CD4-positive, alpha-beta T cell treated with Interleukin-4 for 1 hour (primary cell): ENCODE results near the gene CAMKV.
"Not testable (repeated sequence)": the region's sequence is repeated elsewhere in the genome, so short reads cannot be mapped to it uniquely, and the experiment has no call there.

Experiments used
- DNase-seq, 2 donors: peaks; one replicate each; pipeline ENCODE4 v3.0.0-alpha.2; 2020 to 2022

Gene CAMKV

DNA sequence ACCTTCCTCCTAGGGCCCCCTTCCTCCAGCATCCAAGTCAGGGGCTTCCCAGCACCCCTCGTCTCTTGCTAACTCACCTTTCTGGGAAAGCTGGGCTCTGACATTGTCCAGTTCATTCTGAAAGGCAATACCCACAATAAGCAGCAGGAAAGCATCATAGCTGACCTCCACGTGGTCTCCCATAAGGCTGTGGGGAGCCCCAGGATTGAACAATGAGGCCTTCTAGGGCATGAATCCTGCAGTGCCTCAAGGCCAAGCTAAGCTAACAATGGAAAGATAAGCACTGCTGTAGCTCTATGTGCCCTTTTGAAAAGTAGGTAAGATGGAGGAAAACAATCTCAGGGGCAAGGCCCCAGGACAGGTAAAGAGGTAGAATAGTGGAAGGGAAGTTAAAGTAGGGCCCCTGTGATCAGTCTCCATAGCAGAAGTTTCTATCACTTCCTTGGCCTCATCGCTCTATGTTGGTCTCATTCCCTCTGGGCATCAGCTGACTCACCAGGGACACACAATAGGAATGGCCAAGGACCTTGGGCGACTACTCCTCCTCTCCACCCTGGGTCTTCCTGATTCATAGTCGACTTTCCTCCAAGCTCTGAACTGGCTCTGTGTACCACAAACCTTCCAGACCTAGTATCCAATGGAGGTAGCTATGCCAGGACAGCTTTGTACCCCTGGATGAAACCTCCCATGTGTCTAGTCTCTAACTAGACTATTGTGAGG is 25.1 kb downstream of the CAMKV start:
- DNase-seq, result no peak

DNA sequence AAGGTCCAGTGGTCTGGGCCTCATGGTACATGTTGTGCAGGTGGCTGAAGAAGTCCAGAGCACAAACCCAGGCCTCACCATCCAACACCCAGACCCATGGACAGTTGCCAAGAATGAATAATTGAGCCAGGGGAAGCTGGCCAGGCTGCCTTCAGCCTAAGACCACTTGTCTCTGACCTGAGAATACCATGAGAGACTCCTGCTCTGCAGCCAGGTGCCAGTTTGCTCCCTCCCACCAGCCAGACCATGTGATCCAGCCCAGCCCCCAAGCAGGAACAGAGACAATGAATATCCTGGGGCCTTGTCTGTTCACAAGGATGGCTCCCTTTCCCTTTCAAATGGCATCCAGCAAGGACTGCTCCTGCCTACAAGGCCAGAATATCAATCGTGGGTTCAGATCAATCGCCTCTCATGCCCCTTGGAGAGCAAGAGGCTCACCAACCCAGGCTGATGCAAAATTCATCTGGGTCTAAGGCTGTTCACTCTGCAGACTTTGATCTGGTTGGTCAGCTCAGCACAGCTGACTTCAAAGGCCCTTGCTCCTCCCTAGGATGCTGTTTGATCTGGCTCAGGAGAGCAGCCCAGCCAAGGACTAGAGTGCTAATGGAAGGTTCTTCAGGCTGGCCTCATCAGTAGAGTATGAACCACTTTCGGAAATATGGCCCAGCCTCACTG is 26.7 kb downstream of the CAMKV start:
- no peak for DNase-seq

DNA sequence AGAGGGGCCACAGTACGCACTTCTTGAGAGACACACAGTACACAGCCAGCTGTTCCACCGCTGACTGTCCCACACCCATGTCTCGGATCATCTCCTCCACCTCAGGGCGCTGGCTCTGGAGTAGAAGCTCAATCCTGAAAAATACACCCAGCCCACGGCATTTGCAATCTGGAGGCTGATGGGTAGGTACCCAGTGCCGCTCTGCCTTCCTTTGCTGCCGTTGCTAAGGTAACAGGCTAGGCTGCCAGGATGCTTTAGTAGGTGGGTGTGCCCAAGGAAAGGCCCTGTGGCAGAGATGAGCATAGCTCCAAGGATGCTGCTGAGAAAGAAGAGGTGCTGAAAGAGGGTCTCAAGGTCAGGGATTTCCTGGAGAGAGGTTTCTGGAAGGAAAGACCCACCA is 27.9 kb downstream of the CAMKV start:
- no peak for DNase-seq

DNA sequence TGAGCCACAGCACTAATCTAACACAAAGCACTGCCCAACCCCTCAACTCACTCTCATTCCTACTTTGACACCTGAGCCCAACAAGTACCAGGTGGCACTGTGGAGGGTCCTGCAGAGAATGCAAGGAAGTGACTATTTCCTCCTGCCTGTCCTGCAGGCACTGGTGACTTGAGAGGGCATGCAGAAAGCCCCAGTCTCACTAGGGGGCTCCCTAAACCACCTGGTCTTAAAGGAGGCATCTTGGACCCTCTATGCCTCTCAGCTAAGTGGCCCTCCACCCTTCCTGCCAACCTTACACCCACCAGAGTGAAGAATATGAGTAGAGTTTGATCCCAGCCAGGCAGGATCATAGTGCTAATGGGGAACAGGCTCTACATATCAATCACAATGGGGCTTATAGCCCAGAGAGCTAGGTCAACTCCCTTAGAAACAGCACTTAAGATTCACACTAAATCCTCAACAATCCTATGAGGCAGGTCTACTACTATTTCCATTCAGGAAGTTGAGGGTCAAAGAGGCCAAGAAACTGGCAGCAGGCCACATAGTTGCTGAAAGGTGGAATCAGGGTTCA is 28.5 kb downstream of the CAMKV start:
- no peak for DNase-seq

DNA sequence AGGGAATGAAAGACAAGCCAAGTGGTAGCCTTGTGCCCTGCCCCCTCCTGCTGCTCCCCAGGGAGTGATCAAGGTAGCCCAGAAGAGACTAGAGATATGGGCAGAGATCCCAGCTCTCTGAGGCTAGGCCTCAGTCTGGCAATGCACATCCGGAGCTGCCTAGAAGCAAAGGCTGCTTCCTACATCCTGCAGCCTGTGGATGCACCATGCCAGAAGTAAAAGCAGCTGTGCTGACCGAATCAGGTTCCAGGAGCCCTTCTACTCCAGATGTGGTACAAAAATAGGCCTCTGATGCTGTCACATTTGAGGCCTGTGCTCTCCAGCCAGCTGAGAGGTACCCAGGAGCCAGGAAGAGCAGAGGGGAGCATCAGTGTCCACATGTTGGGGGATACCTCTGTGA is 29.3 kb downstream of the CAMKV start:
- no peak for DNase-seq

DNA sequence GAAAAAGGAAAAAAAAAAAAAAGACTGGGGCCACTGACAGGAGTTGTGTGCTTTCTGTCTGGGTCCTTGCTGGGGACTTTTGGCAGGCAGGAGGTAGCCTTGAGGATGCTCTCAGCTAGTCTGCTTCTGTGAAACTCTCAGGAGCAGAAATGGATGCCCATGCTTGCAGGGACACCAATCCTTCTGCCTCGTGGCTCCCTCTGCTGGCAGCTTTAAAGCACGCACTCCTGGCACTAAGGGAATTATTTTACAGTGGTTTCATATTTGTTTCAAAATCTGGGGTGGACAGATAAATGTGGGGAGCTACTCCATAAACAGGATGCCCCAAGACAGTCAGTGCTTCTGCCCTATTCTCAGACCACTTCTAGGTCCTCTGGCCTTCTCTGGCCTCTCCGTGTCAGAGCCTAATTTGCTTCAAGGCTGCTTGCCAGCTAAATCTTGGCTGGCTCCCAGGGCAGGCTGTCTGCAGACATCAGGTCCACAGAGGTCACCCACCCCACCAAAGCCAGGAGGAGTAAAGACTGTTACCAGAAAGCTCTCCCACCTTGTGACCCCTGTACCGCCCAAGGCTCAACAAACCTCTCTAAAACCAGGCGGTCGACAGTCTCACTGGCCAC is 30.4 kb downstream of the CAMKV start:
- peak; percentile 85 to 86 for DNase-seq

DNA sequence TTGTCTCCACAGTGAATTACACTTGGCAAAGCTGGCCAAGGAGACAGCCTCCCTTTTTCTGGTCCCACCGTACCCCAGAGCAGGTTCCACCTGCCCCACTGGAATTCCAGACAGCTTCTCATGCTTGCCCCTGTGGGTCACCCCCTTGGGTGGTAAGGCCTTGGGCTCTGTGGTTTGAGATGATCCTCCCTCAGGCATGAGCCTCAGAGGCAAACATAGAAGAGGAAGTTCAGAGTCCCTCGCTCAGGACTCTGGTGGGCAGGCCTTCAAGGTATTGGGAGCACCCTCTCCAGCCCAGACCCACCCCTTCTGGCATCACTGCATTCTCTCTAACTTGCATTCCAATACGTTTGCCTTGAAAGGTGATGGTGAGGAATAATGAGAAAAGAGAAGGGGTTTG is 38.4 kb downstream of the CAMKV start:
- no peak for DNase-seq

DNA sequence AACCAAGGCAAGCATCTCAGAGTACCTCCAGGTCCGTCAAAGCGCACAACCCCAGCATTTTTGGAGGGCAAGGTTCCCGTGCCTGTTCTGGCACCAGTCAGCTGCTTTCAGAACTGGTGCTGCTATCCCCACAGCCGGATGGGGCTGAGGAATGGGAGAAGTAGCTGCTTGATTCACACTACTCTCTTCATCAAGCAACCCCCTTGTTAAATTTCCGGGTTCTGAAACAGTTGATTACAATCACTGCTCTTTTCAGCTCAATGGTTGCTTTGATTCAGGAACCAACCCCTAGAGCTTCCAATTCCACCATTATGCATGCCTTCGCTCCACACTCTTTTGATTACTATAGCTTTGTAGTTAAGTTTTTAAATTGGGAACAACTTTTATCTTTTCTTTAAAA is 43.7 kb downstream of the CAMKV start:
- no peak for DNase-seq

DNA sequence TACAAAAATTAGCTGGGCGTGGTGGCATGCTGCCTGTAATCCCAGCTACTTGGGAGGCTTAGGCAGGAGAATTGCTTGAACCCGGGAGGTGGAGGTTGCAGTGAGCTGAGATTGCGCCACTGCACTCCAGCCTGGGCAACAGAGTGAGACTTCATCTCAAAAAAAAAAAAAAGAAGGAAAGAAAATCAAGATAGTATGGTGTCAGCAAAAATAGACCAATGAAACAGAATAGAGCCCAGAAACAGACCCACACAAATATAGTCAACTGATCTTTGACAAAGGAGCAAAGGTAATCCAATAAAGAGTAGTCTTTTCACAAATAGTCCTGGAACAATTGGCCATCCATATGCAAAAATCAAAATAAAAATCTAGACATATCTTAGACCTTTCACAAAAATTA is 46.6 kb downstream of the CAMKV start:
- DNase-seq, result not testable (repeated sequence)

DNA sequence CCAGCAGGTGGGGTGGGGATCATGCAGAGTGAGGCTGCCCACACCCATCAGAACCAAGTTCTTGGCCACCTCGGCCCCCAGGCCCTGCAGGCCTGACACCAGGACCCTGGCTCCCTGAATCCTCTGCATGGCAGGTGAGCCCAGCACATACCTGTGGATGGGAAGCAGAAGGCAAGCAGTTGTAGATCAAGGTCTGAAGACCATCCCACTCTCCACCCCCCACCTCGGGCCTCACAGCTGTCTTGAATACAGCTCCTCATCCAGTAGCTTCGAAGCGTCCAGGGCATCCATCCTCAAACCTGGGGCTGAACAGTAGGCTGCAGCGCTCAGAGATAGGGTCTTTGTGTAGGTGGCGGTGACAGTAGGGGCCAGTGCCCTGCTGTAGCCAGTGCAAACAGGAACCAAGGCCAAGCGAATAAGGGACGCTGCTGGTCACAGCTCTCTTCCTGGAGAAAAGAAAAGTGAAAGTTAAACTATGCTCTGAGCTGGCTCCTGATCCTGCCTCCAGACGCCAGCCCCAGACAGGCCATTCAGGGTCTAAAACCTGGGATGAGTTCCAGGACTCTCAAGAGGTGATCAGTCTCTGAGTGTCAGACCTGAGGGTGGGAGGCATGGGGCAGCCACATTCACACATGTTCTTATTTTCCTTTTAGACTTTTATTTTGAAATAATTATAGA is 56.1 kb downstream of the CAMKV start, which contains the start of gene UBA7:
UBA7 (minus strand) TSS at position 457 of the 678 bp plus-strand sequence; CDS start at position 291, 166 bp downstream.
- peak; percentile 43 to 60 for DNase-seq

DNA sequence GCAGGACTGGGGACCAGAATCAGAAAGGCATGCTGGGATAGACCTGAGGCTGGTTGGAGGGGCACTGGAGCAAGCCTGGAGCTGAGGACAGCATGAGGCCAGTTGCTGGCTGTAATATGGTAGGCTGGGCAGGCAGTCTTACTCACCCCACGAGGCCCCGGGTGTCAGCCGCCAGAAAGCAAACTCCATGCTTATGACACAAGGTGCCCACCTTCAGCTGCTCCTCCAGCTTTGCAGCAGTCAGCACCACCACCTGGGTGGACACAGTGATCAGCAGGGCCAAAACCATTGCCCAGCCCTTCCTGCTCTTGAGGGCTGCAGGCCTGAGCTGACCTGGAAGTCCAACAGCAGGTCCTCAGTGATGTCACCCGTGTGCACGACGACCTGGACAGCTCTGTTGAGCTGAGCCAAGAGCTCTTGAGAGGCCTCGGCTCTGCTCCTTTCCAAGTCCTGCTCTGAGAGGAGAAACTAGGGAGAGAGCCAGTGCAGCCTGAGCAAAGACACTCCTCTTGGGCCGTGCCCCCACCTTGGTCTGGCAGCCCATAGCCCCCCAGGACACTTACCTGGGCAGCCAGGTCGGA is 56.7 kb downstream of the CAMKV start:
- no peak for DNase-seq
